Osteocyte (in vitro differentiated cells): ENCODE results near the gene CCNT2. TPM values are rescaled to one million over a fixed set of nuclear protein-coding genes. Genes with fewer than 3 reads are reported as not detected.

ENCODE experiments used
- total RNA-seq: library from RNA; stranded (reverse); gene quantifications from 2 replicates; pipeline ENCODE4 v1.2.1, GENCODE V29; 2021

CCNT2 gene
- total RNA-seq, 1 donor from 2014 or later: 33.0 TPM

Other genes with a start within 250 kb of the CCNT2 start
- gene TMEM163, start 199.8 kb upstream of the CCNT2 start, total RNA-seq: not detected in 2 replicates
- not detected in 2 replicates for gene ACMSD, start 80.2 kb upstream of the CCNT2 start, total RNA-seq
- not detected in 2 replicates for gene MAP3K19, start 128.6 kb downstream of the CCNT2 start, total RNA-seq
- 46.7 and 48.3 TPM in 2 replicates for gene RAB3GAP1, start 133.5 kb downstream of the CCNT2 start, total RNA-seq